ENCODE measurements around the gene DESI1. TPM values are rescaled to one million over a fixed set of nuclear protein-coding genes. Genes with fewer than 3 reads are reported as not detected.
"Not testable (repeated sequence)": the region's sequence is repeated elsewhere in the genome, so short reads cannot be mapped to it uniquely, and the experiment has no call there.

DESI1 gene
- total RNA-seq, 1 experiment from 2014 or later = 40.8 TPM

GRCh38 chr22:41573677-41574076, 47.2 kb downstream of the DESI1 start (continued):
- TF ChIP-seq POLR2AphosphoS5 (IDR thresholded peaks at IDR 0.05; ENCODE audit: low read depth, low read length) (no peak), SP1 (IDR thresholded peaks at IDR 0.05; ENCODE audit: low read depth) (no peak)

- H2AFZ ChIP-seq (ENCODE audit: low read depth, low read length, poor library complexity, severe bottlenecking); H3K36me3 ChIP-seq (ENCODE audit: control insufficient read depth in 1 of 2, insufficient read depth in 2 of 2, low read length in 2 of 2); RAD21 ChIA-PET (ENCODE audit: low non-redundant PET in 1 of 2, low total read pairs in 2 of 2, uncharacterized antibody in 2 of 2, unreplicated experiment in 2 of 2); H3K79me2 ChIP-seq (ENCODE audit: insufficient read depth, low read length); H3K4me1 ChIP-seq (ENCODE audit: control insufficient read depth in 1 of 2, insufficient read depth in 2 of 2, low read length in 2 of 2); H3K9ac ChIP-seq (ENCODE audit: low read length); H3K9me2 ChIP-seq (ENCODE audit: insufficient read depth); H3K27ac ChIP-seq (ENCODE audit: low read depth, low read length); intact Hi-C loops (cut with micrococcal nuclease); DNase-seq (ENCODE audit: low read depth, low spot score); H3K4me2 ChIP-seq (ENCODE audit: low read length); CTCF ChIA-PET; H3K9me3 ChIP-seq (ENCODE audit: control insufficient read depth in 1 of 2, insufficient read depth in 1 of 2, low read depth in 1 of 2, low read length in 2 of 2); BruUV-seq (replicated peaks); H4K20me1 ChIP-seq (ENCODE audit: insufficient read depth); ATAC-seq; H3K27me3 ChIP-seq (ENCODE audit: insufficient read depth, low read length); H3K4me3 ChIP-seq (replicated peaks in 1 of 2; ENCODE audit: low read depth in 1 of 2, low read length in 2 of 2): not testable (repeated sequence)
- POLR2A ChIA-PET = interaction anchor here (1.0 kb wide), 1 partner anchor 17 kb away, joined by 3 read pairs; the partner anchor contains the start of gene PMM1
Observed at GRCh38 chr22:41572305-41572704, 48.5 kb downstream of the DESI1 start.

- no peaks in the 10 kb centered on the region for H4K20me1 ChIP-seq (ENCODE audit: insufficient read depth)
- CTCF ChIA-PET = no interaction called here
- H2AFZ ChIP-seq (ENCODE audit: low read depth, low read length, poor library complexity, severe bottlenecking) = no peak overlapping the region
- H3K36me3 ChIP-seq (ENCODE audit: control insufficient read depth in 1 of 2, insufficient read depth in 2 of 2, low read length in 2 of 2) = 0 out of 4 replicates have a peak, but pooled peaks cover 0 to 3% of the 10 kb centered on the region in 2 experiments
- TF ChIP-seq SRF (IDR thresholded peaks at IDR 0.05; ENCODE audit: low read depth) (no peak), REST (IDR thresholded peaks at IDR 0.05; ENCODE audit: low read depth) (no peak)
- H3K27ac ChIP-seq (ENCODE audit: low read depth, low read length) = no peak overlapping the region
- no peaks in the 10 kb centered on the region for H3K4me1 ChIP-seq (ENCODE audit: control insufficient read depth in 1 of 2, insufficient read depth in 2 of 2, low read length in 2 of 2)
- no peak overlapping the region for H3K4me3 ChIP-seq (replicated peaks in 1 of 2; ENCODE audit: low read depth in 1 of 2, low read length in 2 of 2)
- BruUV-seq (replicated peaks) = no TSS peak
- DNase-seq (ENCODE audit: low read depth, low spot score) (no peak), ATAC-seq (no peak)
- H3K9me3 ChIP-seq (ENCODE audit: control insufficient read depth in 1 of 2, insufficient read depth in 1 of 2, low read depth in 1 of 2, low read length in 2 of 2) = no peaks in the 10 kb centered on the region
- H3K27me3 ChIP-seq (ENCODE audit: insufficient read depth, low read length) = no peaks in the 10 kb centered on the region
- intact Hi-C loops (cut with micrococcal nuclease) = no loop called here
- H3K4me2 ChIP-seq (ENCODE audit: low read length) = no peak overlapping the region
- POLR2A ChIA-PET = no interaction called here
- RAD21 ChIA-PET (ENCODE audit: low non-redundant PET in 1 of 2, low total read pairs in 2 of 2, uncharacterized antibody in 2 of 2, unreplicated experiment in 2 of 2) = no interaction called here
- no peaks in the 10 kb centered on the region for H3K9me2 ChIP-seq (ENCODE audit: insufficient read depth)
- no peaks in the 10 kb centered on the region for H3K79me2 ChIP-seq (ENCODE audit: insufficient read depth, low read length)
- H3K9ac ChIP-seq (ENCODE audit: low read length) = no peak overlapping the region
Observed at GRCh38 chr22:41571786-41572185, 49.1 kb downstream of the DESI1 start.

Data from HCT116 (cell line).